HG03460 (cell line): ENCODE results near the gene GMPR.
"Not testable (repeated sequence)": the region's sequence is repeated elsewhere in the genome, so short reads cannot be mapped to it uniquely, and the experiment has no call there.

ENCODE experiments used
- ATAC-seq: cut with Tn5 transposase; IDR thresholded peaks from one replicate; pipeline ENCODE4 v1.9.1; 2021; ENCODE audit not compliant: unreplicated experiment

The GMPR gene

DNA sequence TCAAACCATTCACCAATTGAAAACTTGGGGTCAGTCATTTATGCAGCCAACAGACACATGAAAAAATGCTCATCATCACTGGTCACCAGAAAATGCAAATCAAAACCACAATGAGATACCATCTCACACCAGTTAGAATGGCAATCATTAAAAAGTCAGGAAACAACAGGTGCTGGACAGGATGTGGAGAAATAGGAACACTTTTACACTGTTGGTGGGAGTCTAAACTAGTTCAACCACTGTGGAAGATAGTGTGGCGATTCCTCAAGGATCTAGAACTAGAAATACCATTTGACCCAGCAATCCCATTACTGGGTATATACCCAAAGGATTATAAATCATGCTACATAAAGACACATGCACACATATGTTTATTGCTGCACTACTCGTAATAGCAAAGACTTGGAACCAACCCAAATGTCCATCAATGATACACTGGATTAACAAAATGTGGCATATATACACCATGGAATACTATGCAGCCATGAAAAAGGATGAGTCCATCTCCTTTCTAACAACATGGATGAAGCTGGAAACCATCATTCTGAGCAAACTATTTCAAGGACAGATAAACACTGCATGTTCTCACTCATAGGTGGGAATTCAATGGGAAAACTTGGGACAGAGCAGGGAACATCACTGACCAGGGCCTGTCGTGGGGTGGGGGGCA is 13.2 kb upstream of the GMPR start:
- not testable (repeated sequence) for ATAC-seq

DNA sequence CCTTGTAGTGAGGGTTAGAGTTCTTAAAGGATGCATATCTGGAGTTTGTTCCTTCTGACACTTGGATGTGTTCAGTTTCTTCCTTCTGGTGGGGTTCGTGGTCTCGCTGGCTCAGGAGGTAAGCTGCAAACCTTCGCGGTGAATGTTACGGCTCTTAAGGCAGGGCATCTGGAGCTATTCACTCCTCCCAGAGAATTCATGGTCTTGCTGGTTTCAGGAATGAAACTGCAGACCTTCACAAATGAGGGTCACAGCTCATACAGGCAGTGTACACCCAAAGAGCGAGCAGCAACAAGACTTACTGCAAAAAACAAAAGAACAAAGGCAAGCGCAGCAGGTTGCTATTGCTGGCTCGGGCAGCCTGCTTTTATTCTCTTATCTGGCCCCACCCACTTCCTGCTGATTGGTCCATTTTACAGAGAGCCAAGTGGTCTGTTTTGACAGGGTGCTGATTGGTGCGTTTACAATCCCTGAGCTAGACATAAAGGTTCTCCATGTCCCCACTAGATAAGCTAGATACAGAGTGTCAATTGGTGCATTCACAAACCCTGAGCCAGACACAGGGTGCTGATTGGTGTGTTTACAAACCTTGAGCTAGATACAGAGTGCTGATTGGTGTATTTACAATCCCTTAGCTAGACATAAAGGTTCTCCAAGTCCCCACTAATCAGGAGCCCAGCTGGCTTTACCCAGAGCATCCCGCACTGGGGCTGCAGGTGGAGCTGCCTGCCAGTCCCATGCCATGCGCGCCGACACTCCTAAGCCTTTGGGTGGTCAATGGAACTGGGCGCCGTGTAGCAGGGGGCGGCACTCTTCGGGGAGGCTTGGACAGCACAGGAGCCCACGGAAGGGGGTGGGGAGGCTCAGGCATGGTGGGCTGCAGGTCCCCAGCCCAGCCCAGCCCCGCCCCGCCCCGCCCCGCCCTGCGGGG is 12.0 kb upstream of the GMPR start:
- ATAC-seq, result not testable (repeated sequence)

DNA sequence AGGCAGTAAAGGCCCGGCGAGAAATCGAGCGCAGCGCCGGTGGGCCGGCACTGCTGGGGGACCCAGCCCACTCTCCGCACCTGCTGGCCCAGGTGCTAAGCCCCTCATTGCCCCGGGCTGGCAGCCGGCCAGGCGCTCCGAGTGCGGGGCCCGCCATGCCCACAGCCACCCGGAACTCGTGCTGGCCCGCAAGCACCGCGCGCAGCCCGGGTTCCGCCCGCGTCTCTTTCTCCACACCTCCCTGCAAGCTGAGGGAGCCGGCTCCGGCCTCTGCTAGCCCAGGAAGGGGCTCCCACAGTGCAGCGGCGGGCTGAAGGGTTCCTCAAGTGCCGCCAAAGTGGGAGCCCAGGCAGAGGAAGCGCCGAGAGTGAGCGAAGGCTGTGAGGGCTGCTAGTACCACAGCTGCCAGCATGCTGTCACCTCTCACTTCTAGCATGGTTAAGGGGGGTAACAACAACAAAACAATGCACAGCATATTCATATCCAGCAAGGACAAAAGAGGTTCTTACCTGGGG is 11.3 kb upstream of the GMPR start:
- no peak for ATAC-seq

DNA sequence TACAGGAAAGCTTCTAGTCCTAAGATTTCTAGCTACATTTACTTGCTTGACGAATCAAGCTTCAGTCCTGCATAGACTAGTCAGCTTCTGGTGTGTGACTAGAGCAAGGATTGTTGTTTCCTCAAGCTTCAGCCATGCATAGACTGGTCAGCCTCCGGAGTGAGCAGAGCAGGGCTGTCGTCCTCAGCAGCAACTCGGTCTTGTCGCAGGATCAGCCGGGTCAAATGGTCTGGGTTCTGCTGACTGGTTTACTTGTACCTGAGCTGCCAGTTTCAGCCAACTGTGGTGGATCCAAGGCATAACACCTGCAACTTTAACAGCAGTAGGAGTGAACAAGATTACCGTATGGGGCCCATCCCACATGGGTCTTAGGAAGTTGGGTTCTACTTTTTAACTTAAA is 10.8 kb upstream of the GMPR start:
- ATAC-seq, result no peak

DNA sequence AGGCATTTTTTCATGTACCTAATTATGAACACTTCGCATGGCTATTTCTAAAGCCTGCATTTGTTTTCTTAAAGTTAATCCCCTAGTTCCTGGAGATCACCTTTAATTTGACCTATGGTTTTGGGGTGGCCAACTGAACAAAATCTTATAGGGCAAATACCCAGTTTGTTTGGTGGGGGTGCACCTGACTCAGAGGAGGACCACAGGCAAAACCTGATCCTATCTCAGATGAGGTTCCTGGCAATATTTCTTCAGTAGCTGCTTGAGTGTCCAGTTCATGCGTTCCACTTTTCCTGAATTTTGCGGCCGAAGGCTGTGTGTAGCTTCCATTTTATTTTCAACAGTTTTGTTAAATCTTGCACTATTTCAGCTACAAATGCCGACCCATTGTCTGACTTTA is 10.3 kb upstream of the GMPR start:
- ATAC-seq, result no peak

DNA sequence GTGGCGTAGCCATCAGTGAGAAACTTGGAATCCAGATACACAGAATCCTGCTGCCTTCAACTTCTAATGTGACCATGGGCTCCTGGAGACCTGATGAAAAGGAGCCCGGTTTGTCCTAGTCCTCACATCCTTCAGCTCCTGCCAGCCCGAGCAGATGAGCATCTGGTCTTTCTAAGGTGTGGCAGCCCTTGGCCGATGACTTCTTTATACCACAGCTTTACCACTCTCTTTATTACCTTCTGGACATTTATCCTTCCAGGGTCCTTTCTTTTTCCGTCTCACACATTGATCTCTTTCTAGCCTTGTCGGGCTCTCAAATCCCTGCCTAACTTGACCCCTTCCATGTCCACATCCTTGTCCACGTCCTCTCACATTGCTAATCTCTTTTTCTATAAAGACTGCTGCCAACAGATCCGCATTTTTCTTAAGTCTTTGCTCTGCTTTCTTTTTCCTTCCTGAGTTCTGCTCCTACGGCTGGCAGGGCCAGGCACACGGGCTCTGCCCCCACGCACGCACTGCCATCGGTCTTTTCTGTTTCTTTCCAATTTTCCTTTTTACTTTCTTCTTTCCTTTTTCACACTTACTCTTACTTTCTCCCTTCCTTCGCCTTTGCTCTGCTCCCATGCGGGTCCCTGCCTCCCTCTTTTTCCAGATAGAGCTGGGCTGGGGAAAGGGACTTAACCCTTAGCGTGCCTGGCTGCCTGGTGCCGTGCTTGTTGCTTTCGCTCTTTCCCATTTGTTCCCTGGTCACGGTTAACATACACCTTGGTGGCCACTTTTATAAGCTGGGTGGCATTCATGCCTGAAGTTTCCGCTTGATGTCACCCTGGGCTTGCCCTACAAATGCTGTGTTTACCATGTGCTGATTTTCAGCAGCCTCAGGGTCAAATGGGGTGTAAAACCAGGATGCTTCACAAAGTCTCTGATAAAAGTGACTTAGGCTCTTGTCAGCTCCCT is 9.4 kb upstream of the GMPR start:
- ATAC-seq, result no peak

DNA sequence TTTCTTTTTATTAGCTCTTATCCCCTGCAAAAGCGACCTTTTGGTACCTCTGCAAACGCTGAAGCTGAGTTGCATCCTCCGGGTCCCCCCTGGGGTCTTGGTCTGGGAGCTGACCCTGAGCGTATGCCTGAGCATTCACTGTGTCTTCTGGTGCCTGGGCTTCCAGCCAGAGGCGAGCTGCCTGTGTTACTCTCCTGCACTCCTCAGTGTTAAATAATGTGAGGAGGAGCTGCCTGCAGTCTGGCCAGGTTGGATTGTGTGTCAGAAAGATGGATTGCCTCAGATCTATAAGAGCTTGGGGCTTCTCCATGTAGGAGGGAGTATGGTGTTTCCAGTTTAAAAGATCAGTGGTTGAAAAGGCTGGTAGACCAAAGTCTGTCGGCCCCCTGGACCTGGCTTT is 8.7 kb upstream of the GMPR start:
- ATAC-seq, result no peak

DNA sequence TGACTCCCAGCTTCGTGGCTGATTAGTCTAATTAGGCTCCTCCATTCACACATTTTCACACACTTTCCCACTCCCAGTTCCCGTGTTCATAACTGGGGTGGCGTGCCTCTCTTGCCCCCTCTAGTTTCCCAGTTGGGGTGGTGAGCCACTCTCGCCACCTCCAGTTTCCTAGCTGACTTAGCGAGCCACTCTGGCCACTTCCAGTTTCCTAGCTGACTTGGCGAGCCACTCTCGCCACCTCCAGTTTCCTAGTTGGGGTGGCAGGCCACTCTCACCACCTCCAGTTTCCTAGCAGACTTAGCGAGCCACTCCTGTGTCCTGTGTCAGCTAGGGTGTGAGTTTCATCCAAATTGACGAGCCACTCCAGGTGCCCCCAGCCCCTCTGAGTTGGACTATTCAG is 7.4 kb upstream of the GMPR start:
- ATAC-seq, result no peak

DNA sequence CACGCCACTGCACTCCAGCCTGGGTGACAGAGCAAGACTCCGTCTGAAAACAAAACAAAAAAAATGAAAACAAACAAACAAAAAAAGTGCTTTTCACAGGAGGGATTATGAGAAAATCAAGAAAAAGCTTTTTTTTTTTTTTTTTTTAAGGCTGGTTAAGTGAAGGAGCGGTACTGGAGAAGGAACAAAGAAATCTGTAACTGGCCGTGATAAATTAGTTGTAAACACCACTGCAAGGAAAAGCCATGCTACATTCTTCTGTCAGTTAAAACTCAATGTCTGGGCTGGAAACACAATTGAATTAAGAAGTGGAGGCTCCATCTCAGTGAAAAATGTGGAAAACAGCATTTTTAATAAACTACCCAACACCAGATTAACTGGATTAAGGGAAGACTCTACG is 6.3 kb upstream of the GMPR start:
- ATAC-seq, result no peak

DNA sequence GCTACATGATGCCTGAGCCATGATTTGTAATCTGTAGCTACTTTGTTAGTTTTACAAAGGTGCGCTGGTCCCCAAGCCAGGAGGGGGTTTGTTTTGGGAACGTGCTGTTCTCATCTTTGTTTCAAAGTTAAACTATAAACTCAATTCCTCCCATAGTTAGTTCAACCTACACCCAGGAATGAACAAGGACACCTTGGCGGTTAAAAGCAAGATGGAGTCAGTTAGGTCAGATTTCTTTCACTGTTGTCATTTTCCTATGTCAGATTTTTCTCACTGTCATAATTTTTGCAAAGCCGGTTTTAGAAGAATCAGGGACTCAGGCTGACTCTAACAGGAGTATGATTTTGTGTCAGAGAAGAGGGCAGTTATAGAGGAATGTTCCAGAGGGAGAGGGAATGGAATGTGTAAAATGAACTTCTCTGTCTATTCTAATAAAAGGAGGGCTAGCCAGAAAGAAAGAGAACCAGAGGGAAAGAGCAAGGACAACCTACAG is 2.3 kb upstream of the GMPR start:
- no peak for ATAC-seq

DNA sequence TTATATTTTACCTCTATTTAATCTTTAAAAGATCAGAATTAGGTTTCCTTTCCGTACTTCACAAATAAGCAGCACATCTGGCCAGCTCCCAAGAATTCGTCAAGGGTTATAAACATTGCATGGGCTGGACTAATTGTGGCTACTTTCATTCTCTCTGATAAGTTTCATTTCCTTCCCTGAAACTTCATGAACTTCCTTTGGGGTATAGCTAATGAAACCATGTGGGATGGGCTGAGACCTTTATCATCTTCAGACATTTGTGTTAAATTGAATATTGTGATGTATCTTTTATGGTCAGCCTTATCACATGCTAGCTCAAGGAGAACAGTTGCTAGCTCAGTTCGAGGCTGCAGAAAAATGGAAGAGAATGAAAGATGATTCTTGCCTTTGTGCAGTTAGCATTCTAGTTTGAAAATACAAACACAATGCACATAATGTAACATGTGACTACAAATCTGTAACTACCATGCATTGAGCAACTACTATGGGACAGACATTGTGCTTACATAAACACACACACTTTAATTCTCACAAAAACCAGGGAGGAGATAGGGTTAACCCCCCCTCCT is 1.7 kb upstream of the GMPR start:
- ATAC-seq, result peak; percentile 47

DNA sequence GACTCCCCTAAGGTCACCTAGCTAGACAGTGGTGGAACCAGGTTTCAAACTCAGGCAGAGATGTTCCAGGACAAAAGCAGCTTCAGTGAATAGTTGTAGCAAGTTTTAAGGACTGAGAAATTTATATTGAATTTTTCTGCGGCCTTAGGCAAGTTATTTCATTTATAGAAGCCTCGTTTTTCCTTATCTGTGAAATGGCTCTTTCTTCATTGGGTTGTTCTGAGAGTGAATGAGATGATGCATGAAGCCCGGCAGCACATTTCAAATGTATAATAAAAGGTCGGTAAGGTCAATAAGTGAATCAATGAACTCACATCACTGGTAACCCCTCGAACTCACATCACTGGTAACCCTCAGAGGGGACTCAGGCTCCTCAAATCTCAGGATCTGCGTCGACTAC is 1.1 kb upstream of the GMPR start:
- no peak for ATAC-seq

DNA sequence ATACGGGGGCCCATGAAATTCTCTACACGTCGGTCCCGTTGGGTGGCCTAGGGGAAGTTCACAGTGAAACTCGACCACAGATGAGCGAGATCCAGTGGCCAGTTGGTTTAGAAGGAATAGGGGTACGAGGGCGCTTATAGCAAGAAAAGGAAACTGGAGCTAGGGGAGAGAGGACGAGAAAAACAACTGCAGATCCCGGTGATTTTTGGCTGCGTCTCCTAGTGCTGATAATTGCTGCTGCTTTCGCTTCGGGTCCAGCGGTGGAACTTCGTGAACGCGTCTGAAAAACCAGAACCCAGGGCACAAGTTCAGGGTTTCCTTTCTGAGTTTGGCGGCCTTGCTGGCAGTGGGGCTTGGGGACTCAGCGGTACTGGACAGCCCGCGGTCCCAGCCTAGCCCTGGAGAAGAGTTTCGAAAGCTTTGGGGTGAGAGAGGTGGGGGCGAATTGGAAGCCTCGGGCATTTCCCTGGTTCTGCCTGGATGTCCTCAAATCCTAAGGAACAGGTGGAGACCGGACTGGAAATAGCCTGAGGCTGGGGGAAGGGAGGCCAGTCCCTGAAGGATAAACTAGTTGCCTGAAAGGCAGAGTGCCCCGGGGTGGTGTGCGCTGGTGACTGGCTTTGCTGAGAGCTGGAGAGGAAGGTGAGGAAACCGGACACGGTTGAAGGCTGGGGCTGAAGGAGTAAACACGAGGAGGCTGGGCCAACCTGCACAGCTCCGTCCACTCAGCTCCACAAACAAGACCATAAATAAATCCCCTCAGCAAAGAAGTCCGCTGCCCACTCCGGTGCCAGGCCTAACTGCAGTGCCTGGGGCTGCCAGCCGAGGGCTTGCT is 793 bp downstream of the GMPR start:
- ATAC-seq, result peak; percentile 13

DNA sequence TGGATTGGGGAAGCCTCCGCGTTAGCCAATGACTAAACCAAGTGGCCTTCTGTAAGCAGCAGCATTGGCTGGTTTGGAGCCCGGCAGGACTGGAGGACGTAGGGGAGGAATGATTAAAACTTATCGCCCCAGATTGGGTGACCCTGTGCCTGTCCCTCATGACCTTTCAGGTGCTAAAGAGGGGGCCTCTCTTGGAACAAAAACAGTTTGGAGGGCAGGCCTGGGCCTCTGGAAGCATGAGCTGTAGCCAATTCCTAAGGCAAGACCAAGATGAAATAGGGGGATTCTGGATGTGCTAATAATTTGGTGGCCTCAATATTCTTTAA is 1.4 kb downstream of the GMPR start:
- ATAC-seq, result no peak

DNA sequence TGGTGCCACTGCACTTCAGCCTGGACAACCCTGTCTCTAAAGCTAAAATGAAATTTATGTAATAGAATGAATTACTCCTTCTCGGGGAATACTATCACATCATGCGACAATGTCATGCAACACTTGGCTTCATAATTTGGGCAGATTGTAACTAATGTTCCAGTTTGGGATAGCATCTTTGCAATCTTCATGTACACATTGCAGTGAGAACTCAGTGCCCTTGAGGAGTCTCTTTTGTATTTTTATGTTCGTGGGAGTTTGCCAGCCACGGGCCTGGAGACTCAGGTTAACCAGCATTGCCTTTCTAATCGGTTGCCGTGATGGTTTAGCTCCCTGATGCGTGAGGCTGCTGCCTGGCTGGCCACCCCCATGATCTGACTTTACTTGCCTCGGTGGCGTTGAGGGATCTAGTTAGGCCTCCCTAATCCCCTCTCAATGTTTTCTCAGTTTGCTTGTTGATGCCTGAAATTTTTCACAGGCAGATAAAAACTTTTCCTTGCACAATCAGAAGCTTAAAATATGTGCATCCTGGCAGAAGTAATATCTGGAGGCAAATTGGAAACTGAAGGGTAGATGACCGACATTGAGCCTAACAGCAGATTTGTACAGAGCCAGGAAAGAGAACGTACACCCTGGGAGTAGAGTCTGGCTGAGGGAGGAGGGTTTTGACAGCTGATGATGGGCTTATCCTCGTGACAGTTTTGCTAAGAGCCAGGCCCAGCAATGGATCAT is 2.4 kb downstream of the GMPR start:
- ATAC-seq, result no peak

DNA sequence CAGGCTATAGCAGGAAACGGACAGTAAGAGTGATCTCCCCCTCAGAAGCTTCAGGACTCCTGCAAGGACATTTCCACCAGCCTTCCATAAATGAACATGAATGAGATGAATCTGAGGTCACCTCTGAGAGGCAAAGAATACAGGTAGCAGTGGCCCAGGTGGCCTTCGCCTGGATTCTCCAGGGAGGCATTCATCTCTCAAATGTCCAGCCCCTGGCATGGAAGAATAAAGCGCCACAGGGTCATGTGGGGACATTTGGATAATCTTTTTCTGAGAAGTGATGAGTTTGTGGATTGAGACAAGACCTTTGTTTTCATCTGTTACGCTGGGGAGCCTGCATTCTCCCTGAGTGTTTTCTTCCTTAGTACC is 2.9 kb downstream of the GMPR start:
- no peak for ATAC-seq

DNA sequence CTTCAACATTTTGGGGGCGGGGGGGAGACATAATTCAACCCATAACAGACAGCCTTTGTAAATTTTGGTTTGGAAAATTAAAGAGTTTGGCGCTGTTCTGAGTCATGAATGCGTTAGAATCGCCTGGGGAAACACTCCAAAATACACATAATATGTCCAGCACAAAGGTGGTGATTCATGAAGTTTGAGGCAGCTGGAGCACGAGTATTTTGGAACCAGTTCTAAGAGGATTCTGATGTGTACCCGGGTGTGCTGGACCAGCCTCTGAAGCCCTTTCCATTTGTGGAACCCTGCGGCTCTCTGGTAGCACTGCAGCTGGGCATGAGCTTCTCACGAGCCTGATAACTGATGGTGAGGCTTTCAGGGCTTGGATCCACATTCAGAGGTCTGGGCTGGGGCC is 4.7 kb downstream of the GMPR start:
- no peak for ATAC-seq

DNA sequence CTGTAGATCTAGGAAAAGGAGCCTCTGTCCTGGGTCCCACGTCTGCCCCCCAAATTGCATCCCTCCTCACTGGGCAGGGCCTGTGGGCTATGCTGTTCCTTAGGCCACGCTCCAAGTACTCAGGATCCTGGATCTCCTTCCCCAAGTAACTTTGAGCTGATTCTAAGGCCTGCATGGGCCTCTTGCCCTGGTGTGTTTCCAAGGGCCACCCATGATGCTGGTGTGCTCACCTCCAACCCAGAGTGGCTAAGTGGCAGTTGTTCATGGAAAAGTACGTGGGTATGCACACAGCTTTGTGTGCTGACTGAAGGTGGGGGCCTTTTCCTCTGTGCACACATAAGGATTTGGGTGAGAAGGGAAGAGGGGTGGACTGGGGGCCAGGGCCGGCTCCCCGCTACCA is 5.3 kb downstream of the GMPR start:
- no peak for ATAC-seq

DNA sequence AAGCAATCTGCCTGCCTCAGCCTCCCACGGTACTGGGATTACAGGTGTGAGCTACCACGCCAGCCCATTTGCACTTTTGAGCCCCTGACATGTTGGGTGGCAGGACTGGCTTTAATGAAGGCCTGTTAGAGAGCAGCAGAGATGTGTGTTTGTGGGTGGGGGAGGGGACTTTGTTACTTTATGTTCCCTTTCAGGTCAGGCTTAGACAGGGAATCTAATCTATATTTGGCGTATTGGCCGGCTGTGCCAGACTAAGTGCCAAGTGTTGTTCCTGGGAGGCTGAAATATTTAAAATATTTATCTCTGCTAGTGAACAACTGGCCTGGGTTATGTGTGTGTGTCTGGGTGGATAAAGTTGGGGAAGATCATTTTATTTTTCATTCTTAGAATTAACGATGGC is 6.1 kb downstream of the GMPR start:
- ATAC-seq, result no peak
